OCI-LY3 (cell line): ENCODE data around the gene HK2.

Experiments used
- CTCF ChIP-seq: fragments of 200-600, 300-600 bp; sonication (generic); IDR thresholded peaks from 2 replicates; pipeline ENCODE4 v1.5.1; 2014; ENCODE audit warnings: antibody characterized with exemption, low read length, low read depth
- EZH2phosphoT487 ChIP-seq: fragments of 200-600 bp; shearing (Covaris generic); IDR thresholded peaks from 2 replicates; pipeline ENCODE4 v1.6.1; 2018; ENCODE audit warnings: antibody characterized with exemption, mixed run types, low read depth

- TF ChIP-seq CTCF (no peak), EZH2phosphoT487 (no peak)
These were observed 47.8 kb downstream of the HK2 start for GRCh38 chr2:74881626-74882298.
